ENCODE measurements around the gene STPG3.
A peak's percentile ranks its signal among the peaks of the same experiment; 100 is the strongest.
"Not testable (repeated sequence)": the region's sequence is repeated elsewhere in the genome, so short reads cannot be mapped to it uniquely, and the experiment has no call there.

STPG3 gene

GRCh38 chr9:137244486-137245449 is 6.3 kb upstream of the STPG3 start:
- DNase-seq (ENCODE audit: low read depth in 3 of 3, low spot score in 1 of 3): no peak

- DNase-seq (ENCODE audit: low read depth in 3 of 3, low spot score in 1 of 3): no peak
These were observed 5.3 kb upstream of the STPG3 start for GRCh38 chr9:137245450-137246421.

GRCh38 chr9:137247135-137247915 is 3.8 kb upstream of the STPG3 start:
- DNase-seq (ENCODE audit: low read depth in 3 of 3, low spot score in 1 of 3): no peak

- no peak for DNase-seq (ENCODE audit: low read depth in 3 of 3, low spot score in 1 of 3)
These were observed 3.2 kb upstream of the STPG3 start for GRCh38 chr9:137247916-137248175.

GRCh38 chr9:137250329-137251193 is 525 bp upstream of the STPG3 start:
- DNase-seq (ENCODE audit: low read depth in 3 of 3, low spot score in 1 of 3): no peak

- no peak for DNase-seq (ENCODE audit: low read depth in 3 of 3, low spot score in 1 of 3)
These were observed 593 bp downstream of the STPG3 start for GRCh38 chr9:137251490-137252268.

- DNase-seq (ENCODE audit: low read depth in 3 of 3, low spot score in 1 of 3): no peak
These were observed 1.7 kb downstream of the STPG3 start for GRCh38 chr9:137252555-137253506.

- no peak for DNase-seq (ENCODE audit: low read depth in 3 of 3, low spot score in 1 of 3)
These were observed 2.9 kb downstream of the STPG3 start for GRCh38 chr9:137253717-137254623.

GRCh38 chr9:137254624-137255447 is 3.8 kb downstream of the STPG3 start, which contains the start of gene NELFB:
Gene NELFB (plus strand): TSS chr9:137255327.
- peak; percentile 90 to 99 (median 96) for DNase-seq (ENCODE audit: low read depth in 3 of 3, low spot score in 1 of 3)

GRCh38 chr9:137255448-137256114 is 4.5 kb downstream of the STPG3 start:
- DNase-seq (ENCODE audit: low read depth in 3 of 3, low spot score in 1 of 3): no peak

- no peak for DNase-seq (ENCODE audit: low read depth in 3 of 3, low spot score in 1 of 3)
These were observed 5.3 kb downstream of the STPG3 start for GRCh38 chr9:137256362-137256761.

- DNase-seq (ENCODE audit: low read depth in 3 of 3, low spot score in 1 of 3): no peak
These were observed 5.8 kb downstream of the STPG3 start for GRCh38 chr9:137256856-137257255.

GRCh38 chr9:137262173-137262908 is 11.3 kb downstream of the STPG3 start:
- not testable (repeated sequence) for DNase-seq (ENCODE audit: low read depth in 3 of 3, low spot score in 1 of 3)

GRCh38 chr9:137262909-137263285 is 11.8 kb downstream of the STPG3 start:
- no peak for DNase-seq (ENCODE audit: low read depth in 3 of 3, low spot score in 1 of 3)

- no peak for DNase-seq (ENCODE audit: low read depth in 3 of 3, low spot score in 1 of 3)
These were observed 12.4 kb downstream of the STPG3 start for GRCh38 chr9:137263506-137263905.
